GM23338 (cell line): ENCODE measurements around the gene GGT5. TPM values are rescaled to one million over a fixed set of nuclear protein-coding genes. Genes with fewer than 3 reads are reported as not detected.

Experiments
- ATAC-seq: fragments of 200-7000 bp; cut with Tn5 transposase; 3 replicates; pipeline ENCODE4 v1.9.1; 2020
- DNase-seq: peaks from one replicate; pipeline ENCODE4 v3.0.0-alpha.2; 2015; ENCODE audit warnings: low spot score
- H2AFZ ChIP-seq: fragments of 200-600 bp; sonication (generic); 2 replicates; pipeline ENCODE4 v1.8.0; 2016; ENCODE audit warnings: antibody characterized with exemption, mild to moderate bottlenecking, moderate library complexity
- H3F3A ChIP-seq: fragments of 200-600 bp; sonication (generic); replicated peaks from 2 replicates; pipeline ENCODE4 v1.8.0; 2017; ENCODE audit warnings: antibody characterized with exemption, mixed run types, low read depth
- H3K27ac ChIP-seq: fragments of 200-600 bp; sonication (generic); 2 replicates; pipeline ENCODE4 v1.6.1; 2016; ENCODE audit warnings: low read depth
- H3K27me3 ChIP-seq: fragments of 200-600 bp; sonication (generic); 2 replicates; pipeline ENCODE4 v1.8.0; 2016; ENCODE audit warnings: mild to moderate bottlenecking, mixed run types, moderate library complexity; ENCODE audit not compliant: insufficient read depth
- H3K36me3 ChIP-seq: fragments of 200-600 bp; sonication (generic); 2 replicates; pipeline ENCODE4 v1.8.0; 2016; ENCODE audit warnings: mild to moderate bottlenecking; ENCODE audit not compliant: insufficient read depth
- H3K4me1 ChIP-seq: fragments of 200-600 bp; sonication (generic); 2 replicates; pipeline ENCODE4 v1.8.0; 2016; ENCODE audit warnings: mild to moderate bottlenecking, moderate library complexity; ENCODE audit not compliant: insufficient read depth
- H3K4me2 ChIP-seq: fragments of 200-600 bp; sonication (generic); 2 replicates; pipeline ENCODE4 v1.7.1; 2017; ENCODE audit warnings: mixed run types
- H3K4me3 ChIP-seq: fragments of 200-600 bp; sonication (generic); 2 replicates; pipeline ENCODE4 v1.6.1; 2016; ENCODE audit warnings: mixed run types
- H3K79me2 ChIP-seq: fragments of 200-600 bp; sonication (generic); replicated peaks from 2 replicates; pipeline ENCODE4 v1.8.0; 2017; ENCODE audit warnings: mild to moderate bottlenecking; ENCODE audit not compliant: insufficient read depth
- H3K9me2 ChIP-seq: fragments of 200-600 bp; sonication (generic); 2 replicates; pipeline ENCODE4 v1.8.0; 2017; ENCODE audit not compliant: insufficient read depth
- H4K20me1 ChIP-seq: fragments of 200-600 bp; sonication (generic); replicated peaks from 2 replicates; pipeline ENCODE4 v1.8.0; 2017; ENCODE audit warnings: mild to moderate bottlenecking; ENCODE audit not compliant: insufficient read depth
- H3K27ac Mint-ChIP-seq: 2 replicates; pipeline ENCODE4 v1.8.0; 2020; ENCODE audit warnings: inconsistent platforms, mild to moderate bottlenecking, moderate library complexity, mixed read lengths
- H3K27me3 Mint-ChIP-seq: 3 replicates; pipeline ENCODE4 v1.8.0; 2022; ENCODE audit warnings: low read depth, mild to moderate bottlenecking, moderate library complexity, mixed read lengths, inconsistent platforms; ENCODE audit not compliant: insufficient read depth, poor library complexity
- H3K36me3 Mint-ChIP-seq: 3 replicates; pipeline ENCODE4 v1.8.0; 2021; ENCODE audit warnings: low read depth, mild to moderate bottlenecking, inconsistent platforms, moderate library complexity, mixed read lengths
- H3K4me1 Mint-ChIP-seq: 3 replicates; pipeline ENCODE4 v1.8.0; 2020; ENCODE audit warnings: mild to moderate bottlenecking, inconsistent platforms, mixed read lengths
- H3K4me3 Mint-ChIP-seq: 3 replicates; pipeline ENCODE4 v1.8.0; 2021; ENCODE audit warnings: moderate library complexity, mild to moderate bottlenecking, inconsistent platforms, mixed read lengths
- H3K9me3 Mint-ChIP-seq: 3 replicates; pipeline ENCODE4 v1.8.0; 2020; ENCODE audit warnings: moderate library complexity, mild to moderate bottlenecking, inconsistent platforms, mixed read lengths
- CREB1 ChIP-seq: fragments of 250-450 bp; sonication (Bioruptor Pico); IDR thresholded peaks from 2 replicates; pipeline ENCODE4 v1.5.0; 2020; ENCODE audit warnings: low read depth, mild to moderate bottlenecking, moderate library complexity
- ETS1 ChIP-seq: IDR thresholded peaks from 2 replicates; pipeline ENCODE4 v1.6.1; 2016; ENCODE audit warnings: antibody characterized with exemption
- EZH2 ChIP-seq: fragments of 200-600 bp; sonication (generic); IDR thresholded peaks from one replicate; pipeline ENCODE4 v1.8.0; 2017; ENCODE audit warnings: antibody characterized with exemption, mild to moderate bottlenecking, low read depth; ENCODE audit not compliant: unreplicated experiment
- POLR2AphosphoS5 ChIP-seq: IDR thresholded peaks from 2 replicates; pipeline ENCODE4 v1.6.1; 2016; ENCODE audit warnings: antibody characterized with exemption, low read depth
- ZNF114 ChIP-seq: fragments of 250-450 bp; sonication (Bioruptor Pico); IDR thresholded peaks from 2 replicates; pipeline ENCODE4 v1.5.0; 2020; ENCODE audit warnings: mild to moderate bottlenecking, moderate library complexity
- ZNF331 ChIP-seq: fragments of 250-450 bp; sonication (Bioruptor Pico); IDR thresholded peaks from 2 replicates; pipeline ENCODE4 v1.5.0; 2020; ENCODE audit warnings: low read depth, mild to moderate bottlenecking, moderate library complexity
- ZNF462 ChIP-seq: fragments of 250-450 bp; sonication (Bioruptor Pico); IDR thresholded peaks from 2 replicates; pipeline ENCODE4 v1.5.0; 2020; ENCODE audit warnings: mild to moderate bottlenecking, moderate library complexity
- polyA plus RNA-seq: library from polyadenylated mRNA; unstranded; fragments of >200 nt; fragmentation: Nextera tagmentation; extraction: Ambion mirVana; gene quantifications from 2 replicates; pipeline ENCODE4 v1.2.1, GENCODE V29; 2016
- total RNA-seq: library from RNA; depleted of rRNA; stranded (reverse); fragments of >200 nt; shearing (Covaris generic); gene quantifications from 2 replicates; pipeline ENCODE4 v1.2.3, GENCODE V29; 2014

GGT5 gene
- total and polyA plus RNA-seq, 2 experiments from 2014 or later, result not detected

- TF ChIP-seq ZNF462 (CRISPR knock-in tag), result no peak
- no peak for TF ChIP-seq CREB1 (CRISPR knock-in tag)
- TF ChIP-seq EZH2, result no peak
Measured at GRCh38 chr22:24178502-24179440, 66.1 kb downstream of the GGT5 start (continued).

- no peak overlapping the region for H3K27ac Mint-ChIP-seq
- Histone ChIP-seq H3K27ac (no peak overlapping the region), H3K4me1 (peaks cover 7% of the 10 kb centered on the region; the same call in 1 of the 2 replicates), H3K27me3 (no peaks in the 10 kb centered on the region), H3K4me2 (no peak overlapping the region), H3F3A (no peaks in the 10 kb centered on the region), H3K4me3 (no peak overlapping the region), H3K9me2 (no peaks in the 10 kb centered on the region), H2AFZ (no peak overlapping the region), H4K20me1 (no peaks in the 10 kb centered on the region), H3K36me3 (no peaks in the 10 kb centered on the region), H3K79me2 (no peaks in the 10 kb centered on the region)
- no peak for ATAC-seq
- H3K36me3 Mint-ChIP-seq, result peaks cover 11% of the 10 kb centered on the region; the same call in 2 of the 3 replicates
- no peak overlapping the region for H3K4me3 Mint-ChIP-seq
- no peak for TF ChIP-seq POLR2AphosphoS5
- TF ChIP-seq ZNF331 (CRISPR knock-in tag), result no peak
- no peak for TF ChIP-seq ETS1
- no peak for TF ChIP-seq ZNF114
- H3K27me3 Mint-ChIP-seq, result peaks cover 15% of the 10 kb centered on the region
- peaks cover 12% of the 10 kb centered on the region; the same call in 2 of the 3 replicates for H3K4me1 Mint-ChIP-seq
- no peaks in the 10 kb centered on the region for H3K9me3 Mint-ChIP-seq
- no peak for DNase-seq
Measured at GRCh38 chr22:24178021-24178431, 66.9 kb downstream of the GGT5 start.
